ENCODE results near the gene CIART. TPM values are rescaled to one million over a fixed set of nuclear protein-coding genes. Genes with fewer than 3 reads are reported as not detected.
A peak's percentile ranks its signal among the peaks of the same experiment; 100 is the strongest.

Gene CIART
- total and polyA plus RNA-seq, 2 experiments from 2014 or later: 1.8 to 7.1 TPM

- peak overlapping the region; percentile 53 for H2AFZ ChIP-seq
- no peaks in the 10 kb centered on the region for H3K9me2 ChIP-seq (replicated peaks; ENCODE audit: insufficient read depth)
- H3K9me3 ChIP-seq (ENCODE audit: low read depth): no peaks in the 10 kb centered on the region
- H3K27ac ChIP-seq: peak overlapping the region; percentile 10
- no peaks in the 10 kb centered on the region for H3K27me3 ChIP-seq
- H3K4me2 ChIP-seq: peak overlapping the region; percentile 84
- DNase-seq (ENCODE audit: low spot score): no peak
- TF ChIP-seq CTCF (IDR thresholded peaks at IDR 0.05; ENCODE audit: poor library complexity): no peak
- TF ChIP-seq EZH2phosphoT487 (IDR thresholded peaks at IDR 0.05; ENCODE audit: low read depth, severe bottlenecking, unreplicated experiment): no peak
- TF ChIP-seq EZH2 (IDR thresholded peaks at IDR 0.05; ENCODE audit: borderline replicate concordance): no peak
- H4K20me1 ChIP-seq (ENCODE audit: insufficient read depth, poor library complexity, severe bottlenecking): no peaks in the 10 kb centered on the region
- H3K36me3 ChIP-seq (replicated peaks; ENCODE audit: insufficient read depth, low read depth): no peaks in the 10 kb centered on the region
- 4% methylated on average over 14 of the region's 21 CpGs for WGBS (ENCODE audit: low lambda C conversion rate, missing lambda C conversion rate)
- H3K4me1 ChIP-seq (ENCODE audit: insufficient read depth): no peaks in the 10 kb centered on the region
- no peaks in the 10 kb centered on the region for H3K79me2 ChIP-seq
- peak overlapping the region; percentile 34 for H3K4me3 ChIP-seq
These were observed 204 bp downstream of the CIART start for GRCh38 chr1:150282558-150282958.

- H3K27me3 ChIP-seq: no peaks in the 10 kb centered on the region
- no peak overlapping the region for H3K4me3 ChIP-seq
- no peaks in the 10 kb centered on the region for H3K9me3 ChIP-seq (ENCODE audit: low read depth)
- WGBS (ENCODE audit: low lambda C conversion rate, missing lambda C conversion rate): 93% methylated on average over 12 of the region's 12 CpGs
- DNase-seq (ENCODE audit: low spot score): no peak
- no peaks in the 10 kb centered on the region for H3K36me3 ChIP-seq (replicated peaks; ENCODE audit: insufficient read depth, low read depth)
- no peaks in the 10 kb centered on the region for H4K20me1 ChIP-seq (ENCODE audit: insufficient read depth, poor library complexity, severe bottlenecking)
- no peaks in the 10 kb centered on the region for H3K4me1 ChIP-seq (ENCODE audit: insufficient read depth)
- H3K4me2 ChIP-seq: peak overlapping the region; percentile 84
- no peak for TF ChIP-seq EZH2 (IDR thresholded peaks at IDR 0.05; ENCODE audit: borderline replicate concordance)
- no peak for TF ChIP-seq EZH2phosphoT487 (IDR thresholded peaks at IDR 0.05; ENCODE audit: low read depth, severe bottlenecking, unreplicated experiment)
- TF ChIP-seq CTCF (IDR thresholded peaks at IDR 0.05; ENCODE audit: poor library complexity): no peak
- H3K79me2 ChIP-seq: no peaks in the 10 kb centered on the region
- no peaks in the 10 kb centered on the region for H3K9me2 ChIP-seq (replicated peaks; ENCODE audit: insufficient read depth)
- H2AFZ ChIP-seq: no peak overlapping the region
- H3K27ac ChIP-seq: no peak overlapping the region
These were observed 906 bp downstream of the CIART start for GRCh38 chr1:150283260-150283659.

- H3K4me3 ChIP-seq: no peak overlapping the region
- no peaks in the 10 kb centered on the region for H3K9me3 ChIP-seq (ENCODE audit: low read depth)
- WGBS (ENCODE audit: low lambda C conversion rate, missing lambda C conversion rate): 95% methylated on average over 1 of the region's 1 CpG
- DNase-seq (ENCODE audit: low spot score): no peak
- H3K79me2 ChIP-seq: peaks cover 6% of the 10 kb centered on the region
- no peak overlapping the region for H3K4me2 ChIP-seq
- H2AFZ ChIP-seq: no peak overlapping the region
- H3K9me2 ChIP-seq (replicated peaks; ENCODE audit: insufficient read depth): no peaks in the 10 kb centered on the region
- H3K27ac ChIP-seq: no peak overlapping the region
- TF ChIP-seq CTCF (IDR thresholded peaks at IDR 0.05; ENCODE audit: poor library complexity) (no peak), EZH2 (IDR thresholded peaks at IDR 0.05; ENCODE audit: borderline replicate concordance) (no peak), EZH2phosphoT487 (IDR thresholded peaks at IDR 0.05; ENCODE audit: low read depth, severe bottlenecking, unreplicated experiment) (no peak)
- H3K36me3 ChIP-seq (replicated peaks; ENCODE audit: insufficient read depth, low read depth): no peaks in the 10 kb centered on the region
- no peaks in the 10 kb centered on the region for H4K20me1 ChIP-seq (ENCODE audit: insufficient read depth, poor library complexity, severe bottlenecking)
- H3K27me3 ChIP-seq: no peaks in the 10 kb centered on the region
- H3K4me1 ChIP-seq (ENCODE audit: insufficient read depth): peaks cover 5% of the 10 kb centered on the region
These were observed 6.0 kb downstream of the CIART start for GRCh38 chr1:150288382-150288781.

GRCh38 chr1:150288822-150289221, 6.5 kb downstream of the CIART start:
- Histone ChIP-seq H3K36me3 (replicated peaks; ENCODE audit: insufficient read depth, low read depth) (no peaks in the 10 kb centered on the region), H3K9me2 (replicated peaks; ENCODE audit: insufficient read depth) (no peaks in the 10 kb centered on the region), H3K27ac (no peak overlapping the region), H2AFZ (no peak overlapping the region), H4K20me1 (ENCODE audit: insufficient read depth, poor library complexity, severe bottlenecking) (no peaks in the 10 kb centered on the region), H3K4me1 (ENCODE audit: insufficient read depth) (peaks cover 6% of the 10 kb centered on the region), H3K27me3 (no peaks in the 10 kb centered on the region), H3K4me3 (no peak overlapping the region), H3K79me2 (peaks cover 6% of the 10 kb centered on the region), H3K4me2 (no peak overlapping the region), H3K9me3 (ENCODE audit: low read depth) (no peaks in the 10 kb centered on the region)
- DNase-seq (ENCODE audit: low spot score): no peak
- 89% methylated on average over 4 of the region's 4 CpGs for WGBS (ENCODE audit: low lambda C conversion rate, missing lambda C conversion rate)
- TF ChIP-seq EZH2phosphoT487 (IDR thresholded peaks at IDR 0.05; ENCODE audit: low read depth, severe bottlenecking, unreplicated experiment): no peak
- no peak for TF ChIP-seq CTCF (IDR thresholded peaks at IDR 0.05; ENCODE audit: poor library complexity)
- no peak for TF ChIP-seq EZH2 (IDR thresholded peaks at IDR 0.05; ENCODE audit: borderline replicate concordance)

Measured in hepatocyte (in vitro differentiated cells).